Glutamatergic neuron (in vitro differentiated cells): ENCODE data around the gene SNX33. TPM values are rescaled to one million over a fixed set of nuclear protein-coding genes. Genes with fewer than 3 reads are reported as not detected.

ENCODE experiments used
- DNase-seq: peaks from one replicate; pipeline ENCODE4 v3.0.0; 2022
- H3K27ac Mint-ChIP-seq: one replicate; pipeline ENCODE4 v1.8.0; 2020; ENCODE audit warnings: mild to moderate bottlenecking, mixed read lengths, inconsistent platforms; ENCODE audit not compliant: unreplicated experiment
- H3K27me3 Mint-ChIP-seq: one replicate; pipeline ENCODE4 v1.8.0; 2020; ENCODE audit warnings: mild to moderate bottlenecking, moderate library complexity, mixed read lengths, inconsistent platforms; ENCODE audit not compliant: unreplicated experiment
- H3K36me3 Mint-ChIP-seq: one replicate; pipeline ENCODE4 v1.8.0; 2020; ENCODE audit warnings: mild to moderate bottlenecking, mixed read lengths, inconsistent platforms; ENCODE audit not compliant: unreplicated experiment
- H3K4me1 Mint-ChIP-seq: one replicate; pipeline ENCODE4 v1.8.0; 2020; ENCODE audit warnings: mild to moderate bottlenecking, low read depth, mixed read lengths, inconsistent platforms; ENCODE audit not compliant: unreplicated experiment
- H3K4me3 Mint-ChIP-seq: one replicate; pipeline ENCODE4 v1.8.0; 2020; ENCODE audit warnings: mild to moderate bottlenecking, mixed read lengths, inconsistent platforms; ENCODE audit not compliant: unreplicated experiment
- H3K9me3 Mint-ChIP-seq: one replicate; pipeline ENCODE4 v1.8.0; 2020; ENCODE audit warnings: mild to moderate bottlenecking, moderate library complexity, mixed read lengths, inconsistent platforms; ENCODE audit not compliant: unreplicated experiment
- total RNA-seq: library from RNA; stranded (reverse); fragmentation: NEBNext Ultra II Directional; extraction: Animal tissue kit (Norgen Biotek cat#: 25700); gene quantifications from one replicate; pipeline ENCODE4 v1.2.1, GENCODE V29; 2021; ENCODE audit not compliant: unreplicated experiment
- TF ChIP-seq, protein P1 (sequence below): fragments of 200-600 bp; sonication (generic); IDR thresholded peaks from one replicate; pipeline ENCODE4 v1.5.0; 2021; ENCODE audit not compliant: partially characterized antibody, unreplicated experiment

SNX33 gene
- total RNA-seq, 1 donor from 2014 or later, result 21.2 TPM

DNA sequence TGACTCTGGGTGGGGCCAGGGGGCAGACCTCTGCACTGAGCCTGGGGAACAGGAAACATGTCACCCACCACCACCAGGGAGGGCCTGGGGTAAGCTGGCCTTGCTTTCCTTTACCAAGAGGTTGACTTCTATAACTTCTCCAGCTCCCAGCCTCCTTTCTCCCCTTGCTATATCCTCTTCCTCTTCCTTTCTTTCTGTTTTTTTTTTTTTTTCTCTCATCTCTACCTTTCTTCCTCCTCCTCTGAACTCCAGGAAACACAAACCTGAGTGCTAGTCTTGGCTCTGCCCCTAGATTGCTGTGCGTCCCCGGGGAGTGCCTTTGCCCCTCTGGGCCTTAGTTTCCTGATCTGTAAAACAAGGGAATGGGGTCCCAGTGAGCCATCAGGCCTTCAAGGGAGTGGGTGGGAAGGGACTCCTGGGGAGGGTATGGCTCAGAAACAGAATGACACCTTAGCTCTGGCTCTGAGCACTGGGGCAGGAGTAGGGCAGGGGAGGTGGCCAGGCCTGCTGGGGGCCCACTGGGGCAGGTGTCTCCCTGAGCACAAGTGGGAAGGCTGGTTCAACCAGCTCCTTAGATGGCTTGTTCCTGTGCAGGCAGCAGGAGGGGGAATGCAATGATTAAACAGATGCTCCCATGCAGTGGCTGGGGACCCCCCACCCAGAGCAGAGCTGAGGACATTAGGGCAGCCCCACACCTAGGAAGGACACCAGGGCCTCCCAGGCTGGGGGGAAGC, 4.3 kb downstream of the SNX33 start:
- Mint-ChIP-seq H3K9me3 (peaks cover 13% of the 10 kb centered on the region), H3K27me3 (peaks cover 8% of the 10 kb centered on the region), H3K36me3 (peaks cover 20% of the 10 kb centered on the region), H3K4me1 (peaks cover 61% of the 10 kb centered on the region), H3K27ac (no peak overlapping the region), H3K4me3 (peak overlapping the region; percentile 91)
- DNase-seq, result no peak
- TF ChIP-seq, protein P1, sequence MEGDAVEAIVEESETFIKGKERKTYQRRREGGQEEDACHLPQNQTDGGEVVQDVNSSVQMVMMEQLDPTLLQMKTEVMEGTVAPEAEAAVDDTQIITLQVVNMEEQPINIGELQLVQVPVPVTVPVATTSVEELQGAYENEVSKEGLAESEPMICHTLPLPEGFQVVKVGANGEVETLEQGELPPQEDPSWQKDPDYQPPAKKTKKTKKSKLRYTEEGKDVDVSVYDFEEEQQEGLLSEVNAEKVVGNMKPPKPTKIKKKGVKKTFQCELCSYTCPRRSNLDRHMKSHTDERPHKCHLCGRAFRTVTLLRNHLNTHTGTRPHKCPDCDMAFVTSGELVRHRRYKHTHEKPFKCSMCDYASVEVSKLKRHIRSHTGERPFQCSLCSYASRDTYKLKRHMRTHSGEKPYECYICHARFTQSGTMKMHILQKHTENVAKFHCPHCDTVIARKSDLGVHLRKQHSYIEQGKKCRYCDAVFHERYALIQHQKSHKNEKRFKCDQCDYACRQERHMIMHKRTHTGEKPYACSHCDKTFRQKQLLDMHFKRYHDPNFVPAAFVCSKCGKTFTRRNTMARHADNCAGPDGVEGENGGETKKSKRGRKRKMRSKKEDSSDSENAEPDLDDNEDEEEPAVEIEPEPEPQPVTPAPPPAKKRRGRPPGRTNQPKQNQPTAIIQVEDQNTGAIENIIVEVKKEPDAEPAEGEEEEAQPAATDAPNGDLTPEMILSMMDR, result no peak

DNA sequence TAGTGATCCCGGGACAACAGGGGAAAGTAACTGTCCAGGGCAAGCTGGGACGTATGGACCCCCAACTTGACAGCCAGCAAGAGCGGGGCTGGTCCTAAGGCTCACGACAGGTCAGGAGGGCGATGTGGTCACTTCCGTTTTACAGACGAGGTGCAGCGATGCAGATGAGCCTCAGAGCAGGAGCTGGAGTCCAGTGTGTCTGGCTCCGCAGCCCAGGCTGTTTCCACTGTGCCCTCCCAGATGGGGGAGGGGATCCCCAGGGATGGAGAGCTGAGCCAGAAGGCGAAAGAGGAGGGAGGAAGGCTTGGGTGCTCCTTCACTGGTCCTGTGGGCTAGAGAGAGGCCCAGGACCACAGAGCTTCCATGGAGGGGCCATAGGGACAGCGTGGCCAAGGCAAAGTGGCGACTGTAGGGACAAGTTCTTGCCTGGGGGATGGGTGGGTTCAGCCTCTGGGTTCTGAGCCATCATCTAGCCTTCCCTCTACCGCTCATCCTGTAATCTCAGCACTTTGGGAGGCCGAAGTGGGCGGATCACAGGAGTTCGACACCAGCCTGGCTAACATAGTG, 5.7 kb downstream of the SNX33 start:
- TF ChIP-seq, protein P1, result no peak
- Mint-ChIP-seq H3K27me3 (peaks cover 7% of the 10 kb centered on the region), H3K4me1 (peaks cover 66% of the 10 kb centered on the region), H3K27ac (peak overlapping the region; percentile 72), H3K36me3 (peaks cover 20% of the 10 kb centered on the region), H3K9me3 (peaks cover 12% of the 10 kb centered on the region), H3K4me3 (peak overlapping the region; percentile 91)
- no peak for DNase-seq

DNA sequence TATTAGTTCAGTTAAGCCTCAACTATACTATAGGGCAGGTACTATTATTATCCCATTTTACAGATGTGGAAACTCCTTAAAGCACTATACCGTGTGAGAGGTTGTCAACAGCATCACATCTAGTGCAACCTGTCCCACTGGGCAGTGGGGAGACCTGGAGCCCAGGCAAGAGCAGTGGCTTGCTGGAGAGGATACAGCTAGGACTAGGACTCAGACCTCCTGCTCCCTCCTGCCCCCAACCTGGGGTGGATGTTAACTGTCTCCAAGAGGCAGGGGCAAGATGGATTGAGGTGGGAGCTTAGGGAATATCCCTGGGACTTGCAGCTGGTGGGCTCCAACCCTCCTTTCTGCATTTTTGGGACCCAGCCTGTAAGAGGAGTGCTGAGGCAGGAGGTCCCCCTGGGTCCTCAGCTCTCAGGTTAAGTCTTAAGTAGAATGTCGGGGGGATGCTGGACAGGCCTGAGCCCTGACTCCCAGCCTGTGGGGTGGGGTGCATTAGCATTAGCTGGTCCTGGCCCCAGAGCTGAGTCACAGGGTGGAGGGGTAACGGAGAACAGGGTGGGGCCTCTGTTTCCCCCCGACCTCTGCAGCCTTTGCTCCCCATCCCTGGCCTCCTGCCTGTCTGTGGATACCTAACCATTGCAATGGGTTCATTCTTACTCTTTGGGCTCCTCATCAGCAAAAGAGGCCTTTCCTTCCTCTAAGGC, 6.6 kb downstream of the SNX33 start:
- Mint-ChIP-seq H3K27me3 (peaks cover 3% of the 10 kb centered on the region), H3K36me3 (peaks cover 20% of the 10 kb centered on the region), H3K27ac (no peak overlapping the region), H3K4me3 (no peak overlapping the region), H3K4me1 (peaks cover 62% of the 10 kb centered on the region), H3K9me3 (peaks cover 13% of the 10 kb centered on the region)
- no peak for DNase-seq
- TF ChIP-seq, protein P1, result no peak

DNA sequence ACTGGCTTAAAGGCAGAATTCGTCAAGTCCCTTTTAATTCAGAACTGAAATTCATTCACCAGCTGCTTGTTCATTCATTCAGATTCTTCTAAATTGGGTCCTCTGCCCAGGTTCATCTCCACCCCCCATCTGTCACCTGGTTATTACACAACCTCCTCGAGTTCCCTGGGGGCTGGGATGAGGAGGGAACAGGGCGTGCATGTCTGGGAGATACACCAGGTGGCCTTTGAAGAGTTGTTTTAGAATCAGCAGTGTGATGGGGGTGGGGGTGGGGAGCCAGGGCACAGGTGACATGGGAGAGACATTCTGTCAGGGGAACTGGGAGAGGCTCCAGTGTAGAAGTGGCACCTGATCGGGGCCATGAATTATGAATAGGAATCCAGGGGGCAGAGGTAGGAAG, 8.2 kb downstream of the SNX33 start:
- Mint-ChIP-seq H3K4me3 (peak overlapping the region; percentile 32), H3K9me3 (peaks cover 14% of the 10 kb centered on the region), H3K27ac (peak overlapping the region; percentile 67), H3K4me1 (peaks cover 60% of the 10 kb centered on the region), H3K36me3 (peaks cover 15% of the 10 kb centered on the region), H3K27me3 (peaks cover 1% of the 10 kb centered on the region)
- TF ChIP-seq, protein P1, result no peak
- DNase-seq, result no peak

DNA sequence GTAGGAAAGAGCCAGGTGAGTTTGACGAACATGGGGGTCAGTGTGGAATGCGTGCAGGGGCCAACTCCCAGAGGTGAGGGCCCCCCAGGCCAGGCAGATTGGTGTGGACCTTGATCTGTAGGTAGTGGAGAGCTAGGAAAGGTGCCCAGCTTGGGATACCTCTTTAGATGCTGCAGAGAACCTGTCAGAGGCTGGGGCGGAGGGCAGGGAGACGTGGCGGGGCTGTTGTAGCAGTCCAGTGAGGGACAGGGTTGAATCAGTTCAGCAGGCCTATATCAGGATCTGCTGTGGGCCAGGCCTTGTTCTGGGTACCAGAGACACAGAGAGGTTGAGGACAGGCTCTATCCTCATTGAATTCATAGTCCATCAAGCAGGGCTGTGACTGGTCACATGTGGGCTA, 8.6 kb downstream of the SNX33 start:
- TF ChIP-seq, protein P1, result no peak
- Mint-ChIP-seq H3K27me3 (peaks cover 1% of the 10 kb centered on the region), H3K4me1 (peaks cover 57% of the 10 kb centered on the region), H3K4me3 (peak overlapping the region; percentile 32), H3K9me3 (peaks cover 13% of the 10 kb centered on the region), H3K27ac (peak overlapping the region; percentile 67), H3K36me3 (peaks cover 14% of the 10 kb centered on the region)
- DNase-seq, result no peak
